GM18505 (cell line): ENCODE results near the gene HIVEP3.

Source experiments
- ATAC-seq: cut with Tn5 transposase; IDR thresholded peaks from one replicate; pipeline ENCODE4 v1.9.1; 2021; ENCODE audit not compliant: unreplicated experiment
- POLR2A ChIP-seq: IDR thresholded peaks from 4 replicates; pipeline ENCODE4 v1.6.1; 2011; ENCODE audit warnings: borderline replicate concordance; ENCODE audit not compliant: insufficient read depth, insufficient read length; ENCODE audit errors: extremely low read depth

The HIVEP3 gene

DNA sequence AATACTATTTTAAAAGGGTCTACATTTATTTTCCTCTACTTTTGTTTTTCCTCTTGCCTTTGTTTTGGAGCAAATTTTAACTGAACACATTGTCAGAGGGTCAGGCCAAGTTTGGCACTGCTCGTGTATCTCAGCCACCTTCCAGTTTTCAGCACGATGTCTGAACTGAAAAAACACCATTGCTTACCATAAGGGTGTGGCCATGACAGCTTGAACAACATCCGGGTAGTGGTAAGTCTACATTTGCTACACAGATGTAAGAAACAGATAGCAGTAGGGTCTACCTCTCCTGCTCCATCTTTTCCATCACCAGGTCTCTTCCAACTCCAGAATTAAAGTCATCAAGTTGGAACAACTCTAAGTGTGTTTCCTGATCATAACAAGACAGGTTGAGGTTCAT is 4.2 kb downstream of the HIVEP3 start:
- TF ChIP-seq POLR2A: no peak
- ATAC-seq: no peak

GRCh38 chr1:41913014-41913413 is 5.7 kb downstream of the HIVEP3 start:
- no peak for ATAC-seq
- no peak for TF ChIP-seq POLR2A

- no peak for ATAC-seq
- no peak for TF ChIP-seq POLR2A
Measured at GRCh38 chr1:41908288-41908895, 10.3 kb downstream of the HIVEP3 start.

- TF ChIP-seq POLR2A: no peak
- no peak for ATAC-seq
Measured at GRCh38 chr1:41907446-41907845, 11.3 kb downstream of the HIVEP3 start.

GRCh38 chr1:41906943-41907342 is 11.8 kb downstream of the HIVEP3 start:
- no peak for ATAC-seq
- no peak for TF ChIP-seq POLR2A

GRCh38 chr1:41905093-41905675 is 13.5 kb downstream of the HIVEP3 start:
- no peak for ATAC-seq
- TF ChIP-seq POLR2A: no peak

DNA sequence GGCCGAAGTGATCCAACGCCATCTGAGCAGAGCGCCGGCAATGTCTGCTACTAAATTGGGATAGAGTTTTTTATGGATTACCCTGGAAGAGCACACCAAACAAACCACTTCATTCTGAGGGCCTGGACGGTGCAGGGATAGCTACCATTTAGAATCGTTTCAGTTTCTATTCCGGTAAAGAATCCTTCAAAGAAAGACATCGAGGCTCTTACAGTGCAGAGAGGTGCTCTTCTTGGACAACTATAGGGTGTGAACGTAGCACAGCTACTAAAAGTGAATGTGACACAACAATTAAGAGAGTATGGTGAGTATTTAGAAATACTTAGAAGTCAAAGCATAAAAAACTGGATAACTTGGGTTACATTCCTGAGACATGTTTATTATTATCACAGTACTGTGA is 16.1 kb downstream of the HIVEP3 start:
- ATAC-seq: no peak
- no peak for TF ChIP-seq POLR2A

DNA sequence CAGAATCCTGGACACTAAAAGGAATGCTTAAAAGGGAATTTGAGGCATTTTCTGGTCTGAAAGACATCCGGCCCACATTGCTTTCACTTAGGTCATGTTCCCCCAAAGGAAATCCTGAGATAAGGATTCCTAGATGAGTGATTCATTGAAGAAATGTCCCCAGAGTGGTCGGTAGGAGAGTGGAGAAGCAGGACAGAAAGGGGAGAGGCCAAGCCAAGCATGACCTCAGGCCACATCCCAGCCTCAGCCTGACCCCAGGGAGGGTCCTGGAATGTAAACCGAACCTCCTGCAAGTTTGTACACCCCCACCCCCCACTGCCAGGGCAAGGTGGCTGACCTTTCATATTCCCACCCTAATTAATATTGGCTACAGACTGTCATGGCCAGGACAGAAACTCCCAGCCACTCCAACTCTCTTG is 16.6 kb downstream of the HIVEP3 start:
- TF ChIP-seq POLR2A: no peak
- ATAC-seq: no peak

DNA sequence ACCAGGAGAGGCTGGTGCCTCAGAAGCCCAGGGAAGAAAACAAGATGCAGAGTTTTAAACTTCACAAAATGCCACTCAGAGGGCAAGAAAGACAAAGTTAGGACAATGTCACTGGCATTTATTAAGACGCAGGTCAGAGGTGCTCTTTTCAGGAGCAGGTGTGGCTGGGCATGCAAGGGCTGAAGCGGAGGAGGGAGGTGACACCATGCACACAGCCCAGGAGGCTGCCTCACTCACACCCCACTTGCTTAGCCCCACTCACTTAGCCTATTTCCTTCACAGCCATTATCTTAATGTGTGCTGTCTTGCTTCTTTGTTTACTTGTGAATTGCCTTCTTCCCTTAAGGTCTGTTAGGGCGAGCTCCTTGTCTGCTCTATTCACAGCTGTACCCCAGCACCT is 17.2 kb downstream of the HIVEP3 start:
- no peak for ATAC-seq
- no peak for TF ChIP-seq POLR2A

DNA sequence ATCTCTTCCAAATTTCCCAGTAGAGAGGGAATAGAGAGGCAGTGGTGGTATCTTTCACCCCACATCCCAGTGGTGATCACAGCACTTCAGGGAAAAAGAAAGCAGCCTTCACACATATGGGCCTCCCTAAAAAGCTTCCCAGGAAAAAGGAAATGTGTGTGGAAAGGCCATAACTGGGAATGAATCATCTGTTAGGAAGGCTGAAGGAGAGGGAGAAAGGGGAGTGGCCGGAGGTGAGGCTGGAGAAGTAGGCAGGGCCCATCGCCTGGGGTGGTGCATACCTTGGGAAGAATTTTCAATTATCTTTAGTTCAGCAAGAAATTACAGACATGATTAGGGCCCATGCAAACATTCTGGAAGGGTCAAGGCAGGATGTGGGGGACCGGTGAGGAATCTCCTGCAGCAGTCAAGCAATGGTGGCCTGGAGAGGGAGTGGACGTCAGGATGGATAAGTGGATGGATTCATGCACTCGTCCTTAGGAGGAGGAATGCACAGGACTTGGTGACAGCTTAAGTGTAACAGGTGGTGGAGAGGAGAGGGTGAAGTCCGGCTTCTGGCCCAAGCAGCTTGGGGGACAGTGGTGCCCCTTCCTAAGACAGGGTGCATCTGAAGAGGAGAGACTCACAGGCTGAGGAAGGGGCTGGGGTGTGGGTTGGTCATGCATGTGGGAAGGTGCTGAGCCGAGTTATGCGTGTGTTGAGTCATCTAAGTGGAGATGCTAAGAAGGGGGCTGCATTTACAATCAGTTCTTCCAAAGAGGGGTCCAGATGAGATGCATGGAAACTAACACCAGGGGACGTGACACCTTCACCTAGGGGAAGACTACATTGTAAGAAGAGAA is 17.9 kb downstream of the HIVEP3 start:
- TF ChIP-seq POLR2A: no peak
- no peak for ATAC-seq

GRCh38 chr1:41898191-41898713 is 20.5 kb downstream of the HIVEP3 start:
- TF ChIP-seq POLR2A: no peak
- no peak for ATAC-seq

DNA sequence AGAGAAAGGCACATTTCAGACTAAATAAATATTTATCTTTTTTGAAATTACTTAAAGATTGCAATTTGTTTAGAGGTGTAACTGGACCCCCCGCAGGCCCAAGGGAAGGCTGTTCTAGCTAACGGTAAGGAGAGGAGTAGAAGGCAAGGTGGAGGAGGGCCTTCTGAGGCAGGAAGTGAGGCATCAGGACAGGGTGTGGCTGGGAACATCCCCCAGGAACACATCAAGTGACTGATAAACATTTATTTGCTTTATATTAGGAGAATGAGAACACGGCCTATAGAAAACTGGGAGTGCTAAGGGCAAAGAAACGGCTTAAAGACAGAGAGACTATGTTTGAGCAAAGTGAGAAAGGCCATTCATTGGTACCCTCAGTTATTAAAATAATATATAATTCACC is 23.2 kb downstream of the HIVEP3 start:
- no peak for TF ChIP-seq POLR2A
- ATAC-seq: no peak

DNA sequence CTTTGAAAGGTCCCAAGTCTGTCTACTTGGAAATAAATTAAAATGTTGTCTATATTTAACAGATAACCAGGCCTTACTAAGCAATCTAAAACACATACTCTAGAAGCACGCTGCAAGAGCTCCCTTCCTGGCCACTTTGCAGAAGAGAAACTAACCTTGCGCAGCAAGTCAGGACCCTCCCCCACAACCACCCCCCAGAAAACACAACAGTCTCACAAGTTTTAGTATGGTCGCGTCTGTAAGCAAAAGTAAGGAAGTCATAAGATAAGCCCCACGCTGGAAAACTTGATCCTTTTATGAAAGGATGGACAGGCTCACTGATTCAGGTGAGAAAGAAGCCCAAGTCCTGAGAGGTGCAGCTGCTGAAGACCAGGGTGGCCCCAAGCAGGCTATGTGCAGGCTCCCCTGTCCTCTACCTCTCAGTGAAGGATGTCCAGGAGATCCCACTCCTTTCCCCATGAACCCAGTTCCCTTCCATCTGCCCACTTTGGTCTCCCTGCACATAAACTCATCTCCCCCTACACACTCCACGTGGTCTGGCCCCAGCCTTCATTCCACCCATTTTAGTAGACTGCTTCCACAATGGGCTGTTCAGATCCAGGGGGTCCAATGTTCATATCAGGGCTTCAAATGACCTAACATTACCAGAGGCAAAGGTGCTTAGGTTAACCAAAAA is 23.8 kb downstream of the HIVEP3 start:
- TF ChIP-seq POLR2A: no peak
- no peak for ATAC-seq
